ENCODE data around the gene TNS3.

Gene TNS3

GRCh38 chr7:47394751-47395252 is 187.1 kb downstream of the TNS3 start:
- no peak overlapping the region for H3K4me3 ChIP-seq (ENCODE audit: low read depth, low read length)
- no peak for TF ChIP-seq CTCF (IDR thresholded peaks at IDR 0.05; ENCODE audit: low read depth, low read length, missing control alignments)
- no peak for DNase-seq (ENCODE audit: low read depth)

GRCh38 chr7:47394216-47394615 is 187.7 kb downstream of the TNS3 start:
- DNase-seq (ENCODE audit: low read depth) = no peak
- TF ChIP-seq CTCF (IDR thresholded peaks at IDR 0.05; ENCODE audit: low read depth, low read length, missing control alignments) = no peak
- no peak overlapping the region for H3K4me3 ChIP-seq (ENCODE audit: low read depth, low read length)

GRCh38 chr7:47393406-47393805 is 188.5 kb downstream of the TNS3 start:
- TF ChIP-seq CTCF (IDR thresholded peaks at IDR 0.05; ENCODE audit: low read depth, low read length, missing control alignments) = no peak
- DNase-seq (ENCODE audit: low read depth) = no peak
- no peak overlapping the region for H3K4me3 ChIP-seq (ENCODE audit: low read depth, low read length)

GRCh38 chr7:47392241-47392759 is 189.6 kb downstream of the TNS3 start:
- H3K4me3 ChIP-seq (ENCODE audit: low read depth, low read length) = no peak overlapping the region
- no peak for TF ChIP-seq CTCF (IDR thresholded peaks at IDR 0.05; ENCODE audit: low read depth, low read length, missing control alignments)
- no peak for DNase-seq (ENCODE audit: low read depth)

GRCh38 chr7:47391726-47392125 is 190.2 kb downstream of the TNS3 start:
- DNase-seq (ENCODE audit: low read depth) = no peak
- H3K4me3 ChIP-seq (ENCODE audit: low read depth, low read length) = no peak overlapping the region
- TF ChIP-seq CTCF (IDR thresholded peaks at IDR 0.05; ENCODE audit: low read depth, low read length, missing control alignments) = no peak

- no peak overlapping the region for H3K4me3 ChIP-seq (ENCODE audit: low read depth, low read length)
- TF ChIP-seq CTCF (IDR thresholded peaks at IDR 0.05; ENCODE audit: low read depth, low read length, missing control alignments) = no peak
- no peak for DNase-seq (ENCODE audit: low read depth)
Measured at GRCh38 chr7:47390914-47391313, 191.0 kb downstream of the TNS3 start.

GRCh38 chr7:47389923-47390630 is 191.8 kb downstream of the TNS3 start:
- no peak for TF ChIP-seq CTCF (IDR thresholded peaks at IDR 0.05; ENCODE audit: low read depth, low read length, missing control alignments)
- DNase-seq (ENCODE audit: low read depth) = no peak
- H3K4me3 ChIP-seq (ENCODE audit: low read depth, low read length) = no peak overlapping the region
